Astrocyte (in vitro differentiated cells and primary cell): Measurements from ENCODE around the gene GOLGA8O.
"Not testable (repeated sequence)": the region's sequence is repeated elsewhere in the genome, so short reads cannot be mapped to it uniquely, and the experiment has no call there.

Source experiments
- CTCF ChIP-seq: IDR thresholded peaks from 2 replicates; pipeline ENCODE4 v1.5.1; 2011; ENCODE audit warnings: low read depth, mild to moderate bottlenecking, inconsistent platforms, low read length, moderate library complexity; ENCODE audit not compliant: insufficient read depth
- EZH2 ChIP-seq: IDR thresholded peaks from 2 replicates; pipeline ENCODE4 v1.6.1; 2012; ENCODE audit warnings: mild to moderate bottlenecking, low read length, inconsistent platforms; ENCODE audit not compliant: insufficient read depth

- not testable (repeated sequence) for TF ChIP-seq CTCF, EZH2
Measured at GRCh38 chr15:32396522-32396921, 58.9 kb downstream of the GOLGA8O start.
